NCI-H187 treated with DMSO at 0.1 percent for 48 hours (cell line): ENCODE measurements around the gene RAB10.
"Not testable (repeated sequence)": the region's sequence is repeated elsewhere in the genome, so short reads cannot be mapped to it uniquely, and the experiment has no call there.

Experiments used
- DNase-seq: peaks from one replicate; lab custom pipeline; 2025; lab: John Stamatoyannopoulos, UW

RAB10 gene

GRCh38 chr2:26161926-26162325, 128.0 kb downstream of the RAB10 start:
- DNase-seq = no peak

GRCh38 chr2:26162963-26163362, 129.1 kb downstream of the RAB10 start:
- no peak for DNase-seq

GRCh38 chr2:26164231-26164630, 130.3 kb downstream of the RAB10 start:
- no peak for DNase-seq

- no peak for DNase-seq
Measured at GRCh38 chr2:26164641-26165211, 130.8 kb downstream of the RAB10 start.

GRCh38 chr2:26165403-26165802, 131.5 kb downstream of the RAB10 start:
- no peak for DNase-seq

- not testable (repeated sequence) for DNase-seq
Measured at GRCh38 chr2:26166541-26166940, 132.7 kb downstream of the RAB10 start.

GRCh38 chr2:26168785-26169184, 134.9 kb downstream of the RAB10 start:
- DNase-seq = no peak

GRCh38 chr2:26169226-26169625, 135.3 kb downstream of the RAB10 start:
- DNase-seq = no peak

- no peak for DNase-seq
Measured at GRCh38 chr2:26169681-26170414, 136.0 kb downstream of the RAB10 start.

GRCh38 chr2:26170795-26171194, 136.9 kb downstream of the RAB10 start:
- DNase-seq = no peak

- DNase-seq = no peak
Measured at GRCh38 chr2:26172189-26172870, 138.4 kb downstream of the RAB10 start.

- DNase-seq = no peak
Measured at GRCh38 chr2:26172871-26173775, 139.2 kb downstream of the RAB10 start, which contains the start of gene GAREM2. GAREM2 (plus strand) TSS chr2:26173088; CDS start chr2:26173221, 133 bp downstream.

GRCh38 chr2:26173776-26174482, 140.0 kb downstream of the RAB10 start:
- no peak for DNase-seq

- no peak for DNase-seq
Measured at GRCh38 chr2:26174691-26175465, 141.0 kb downstream of the RAB10 start.

- no peak for DNase-seq
Measured at GRCh38 chr2:26175466-26176278, 141.8 kb downstream of the RAB10 start.

GRCh38 chr2:26176279-26176615, 142.4 kb downstream of the RAB10 start:
- no peak for DNase-seq

GRCh38 chr2:26177122-26177521, 143.2 kb downstream of the RAB10 start:
- no peak for DNase-seq

- no peak for DNase-seq
Measured at GRCh38 chr2:26178246-26178645, 144.4 kb downstream of the RAB10 start.

- DNase-seq = no peak
Measured at GRCh38 chr2:26178746-26179436, 145.0 kb downstream of the RAB10 start.
